Heart left ventricle (tissue), 16 donors: Measurements from ENCODE around the gene NRBF2. TPM values are rescaled to one million over a fixed set of nuclear protein-coding genes. Genes with fewer than 3 reads are reported as not detected.

Experiments
- ATAC-seq, 4 donors: fragments of 200-7000 bp; cut with Tn5 transposase; one replicate each; pipeline ENCODE4 v1.9.1; 2020 to 2022; ENCODE audit warnings: moderate library complexity in 4 of 4, mild to moderate bottlenecking in 3 of 4, moderate number of reproducible peaks in 1 of 4
- DNase-seq, 5 donors: peaks; one replicate each; pipeline ENCODE4 v3.0.0-alpha.2; 2020
- H3K27ac ChIP-seq, 12 donors: fragments of 200-600 bp; sonication (generic) in 4 of 12; one replicate each; pipeline versions ENCODE4 v1.5.0 to v1.8.0; 2016 to 2022; ENCODE audit warnings: mild to moderate bottlenecking in 2 of 12
- H3K27me3 ChIP-seq, 9 donors: fragments of 200-600 bp; sonication (generic) in 2 of 9; one replicate each; pipeline versions ENCODE4 v1.5.1 to v1.8.0; 2016 to 2022; ENCODE audit warnings: mild to moderate bottlenecking in 3 of 9
- H3K36me3 ChIP-seq, 9 donors: fragments of 200-600 bp; sonication (generic) in 2 of 9; one replicate each; pipeline versions ENCODE4 v1.5.0 to v1.8.0; 2018 to 2022; ENCODE audit warnings: mild to moderate bottlenecking in 2 of 9
- H3K4me1 ChIP-seq, 12 donors: fragments of 200-600 bp; sonication (generic) in 4 of 12; one replicate each; pipeline versions ENCODE4 v1.5.0 to v1.8.0; 2016 to 2022; ENCODE audit warnings: mild to moderate bottlenecking in 3 of 12
- H3K4me3 ChIP-seq, 12 donors: fragments of 200-600 bp; sonication (generic) in 4 of 12; one replicate each; pipeline versions ENCODE4 v1.5.0 to v1.8.0; 2017 to 2022; ENCODE audit warnings: mild to moderate bottlenecking in 9 of 12, moderate library complexity in 4 of 12
- H3K9me3 ChIP-seq, 12 donors: fragments of 200-600 bp; sonication (generic) in 4 of 12; one replicate each; pipeline versions ENCODE4 v1.5.0 to v1.8.0; 2016 to 2022; ENCODE audit warnings: mild to moderate bottlenecking in 1 of 12
- POLR2A ChIP-seq, 2 donors: fragments of 450-650 bp; IDR thresholded peaks; one replicate each; pipeline ENCODE4 v1.6.1; 2017; ENCODE audit warnings: antibody characterized with exemption in 2 of 2, mild to moderate bottlenecking in 2 of 2, moderate library complexity in 2 of 2
- WGBS, 4 donors: extraction: QIAGEN DNeasy Blood & Tissue Kit in 2 of 4; methylation state at CpG; one replicate each; pipeline versions ENCODE4 v1.1.5 to v1.1.7; 2013 to 2018; 5-methylcytosine and 5-hydroxymethylcytosine counted together
- intact Hi-C, 10 donors: fragments of 100-400 bp; cut with DNase I; formaldehyde crosslinking; loops; one replicate each; pipeline versions ENCODE4 v1.11.1 to v1.14.2; 2022
- polyA plus RNA-seq, 2 donors: library from polyadenylated mRNA; stranded (reverse); fragments of 200-250 nt; gene quantifications; one replicate each; pipeline ENCODE4 v1.2.3, GENCODE V29; 2013
- total RNA-seq, 9 donors: library from RNA; depleted of rRNA in 2 of 9; stranded (reverse); fragments of >200 nt in 2 of 9; fragmentation: NEBNext Ultra II Directional in 3 of 9; extraction: Animal tissue kit (Norgen Biotek cat#: 25700) in 3 of 9; gene quantifications; one replicate each; pipeline versions ENCODE4 v1.1.0 to v1.2.4, GENCODE V29; 2016 to 2023
- TF ChIP-seq, protein P1 (sequence below), 12 donors: fragments of 200-600 bp; sonication (generic) in 4 of 12; IDR thresholded peaks; one replicate each; pipeline versions ENCODE4 v1.5.0 to v1.8.0; 2018 to 2022; ENCODE audit warnings: antibody characterized with exemption in 12 of 12, mild to moderate bottlenecking in 5 of 12
- donor health status: ischemic (EF 13 %, LVEDD 7.1; RV severe dilation, severe dysfunction).
- donor health status: healthy with polysubstance abuse.
- donor health status: DM: no; HTN: yes; CAD: no.
- donor health status: DM: no; HTN: no; CAD: no.
- donor health status: ischemic (EF 25% LVEDD 6.9; RV normal size, moderate dysfunction).
- donor health status: ischemic (EF 25% LVEDD 5.7; RV mildly dilated, moderate dysfunction).
- donor health status: healthy.
- donor health status: DM: yes; HTN: yes; CAD: no.
- donor health status: ischemic (EF 35%, LVEDD 5.7; RV mildly dilated, moderate dysfunction).
- donor health status: nonischemic (EF 11% LVEDD 7.7; RV severe dilation, severe dysfunction).
- donor health status: DM: yes; HTN: yes; CAD: no.
- donor health status: PGD.
- donor health status: ischemic (EF 29% LVEDD 5.4; RV normal size, mild dysfunction).
- donor health status: nonischemic (EF 23%, LVEDD 6.1; RV moderate dilation, normal function).

Gene NRBF2
- total and polyA plus RNA-seq, 11 donors, result 2.7 to 18.3 (median 10.7) TPM

DNA sequence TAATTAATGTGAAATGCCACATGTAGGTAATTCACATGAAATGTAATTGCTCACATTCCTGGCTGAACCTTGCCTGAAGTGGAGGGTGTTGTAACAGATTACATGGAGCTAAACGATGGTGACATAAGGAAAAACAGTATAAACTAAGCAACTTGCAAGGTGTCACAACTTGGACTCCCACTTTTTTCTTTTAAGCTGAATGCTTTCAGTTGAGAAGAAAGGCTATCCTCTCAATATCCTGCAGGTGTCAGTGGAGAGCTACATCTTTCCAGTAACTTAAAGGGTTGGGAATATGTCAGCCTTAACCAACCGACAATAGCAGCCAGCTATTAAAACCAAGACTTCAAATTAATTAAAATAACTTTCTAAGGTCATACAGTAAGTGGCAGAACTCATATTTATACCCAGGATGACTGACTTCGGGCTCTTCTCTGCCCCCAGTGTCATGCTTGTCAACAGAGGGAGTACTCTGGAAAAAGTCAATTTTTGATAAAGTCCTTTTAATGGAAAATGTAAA is 33.7 kb downstream of the NRBF2 start:
- ATAC-seq (peak; percentile 47 to 72 (median 68)), DNase-seq (peak in 1 of 5 donors; percentile 32)
- intact Hi-C loops, result loop anchor here (1.0 to 10.0 kb wide), 19 partner anchors 44 to 658 kb away; no protein-coding TSS in a partner anchor
- H3K4me3 ChIP-seq, result no peak overlapping the region
- TF ChIP-seq, protein P1, sequence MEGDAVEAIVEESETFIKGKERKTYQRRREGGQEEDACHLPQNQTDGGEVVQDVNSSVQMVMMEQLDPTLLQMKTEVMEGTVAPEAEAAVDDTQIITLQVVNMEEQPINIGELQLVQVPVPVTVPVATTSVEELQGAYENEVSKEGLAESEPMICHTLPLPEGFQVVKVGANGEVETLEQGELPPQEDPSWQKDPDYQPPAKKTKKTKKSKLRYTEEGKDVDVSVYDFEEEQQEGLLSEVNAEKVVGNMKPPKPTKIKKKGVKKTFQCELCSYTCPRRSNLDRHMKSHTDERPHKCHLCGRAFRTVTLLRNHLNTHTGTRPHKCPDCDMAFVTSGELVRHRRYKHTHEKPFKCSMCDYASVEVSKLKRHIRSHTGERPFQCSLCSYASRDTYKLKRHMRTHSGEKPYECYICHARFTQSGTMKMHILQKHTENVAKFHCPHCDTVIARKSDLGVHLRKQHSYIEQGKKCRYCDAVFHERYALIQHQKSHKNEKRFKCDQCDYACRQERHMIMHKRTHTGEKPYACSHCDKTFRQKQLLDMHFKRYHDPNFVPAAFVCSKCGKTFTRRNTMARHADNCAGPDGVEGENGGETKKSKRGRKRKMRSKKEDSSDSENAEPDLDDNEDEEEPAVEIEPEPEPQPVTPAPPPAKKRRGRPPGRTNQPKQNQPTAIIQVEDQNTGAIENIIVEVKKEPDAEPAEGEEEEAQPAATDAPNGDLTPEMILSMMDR (IDR thresholded peaks at IDR 0.05), result peak; percentile 64 to 92 (median 82)
- no peak for TF ChIP-seq POLR2A (IDR thresholded peaks at IDR 0.05)
- H3K4me1 ChIP-seq, result peaks cover 0 to 37% (median 17%) of the 10 kb centered on the region in 12 donors
- H3K9me3 ChIP-seq, result no peaks in the 10 kb centered on the region
- 8 to 14% (median 8%) methylated on average over 3 of the region's 3 CpGs for WGBS, 4 donors
- H3K36me3 ChIP-seq, result peaks cover 0 to 66% (median 46%) of the 10 kb centered on the region in 9 donors
- H3K27me3 ChIP-seq, result no peaks in the 10 kb centered on the region
- H3K27ac ChIP-seq, result peak overlapping the region in 1 of 12 donors; percentile 0

- Histone ChIP-seq H3K4me3 (no peak overlapping the region), H3K4me1 (peaks cover 0 to 49% (median 16%) of the 10 kb centered on the region in 12 donors), H3K9me3 (no peaks in the 10 kb centered on the region), H3K27ac (peak overlapping the region in 3 of 12 donors; percentile 21 to 59 (median 28)), H3K27me3 (no peaks in the 10 kb centered on the region), H3K36me3 (peaks cover 0 to 77% (median 61%) of the 10 kb centered on the region in 9 donors)
- 62 to 76% (median 68%) methylated on average over 2 of the region's 2 CpGs for whole genome bisulfite sequencing, 4 donors
- intact Hi-C loops, result loop anchor here (2.0 to 10.0 kb wide), 11 partner anchors 458 to 656 kb away; no protein-coding TSS in a partner anchor
- no peak for ATAC-seq
- TF ChIP-seq POLR2A (IDR thresholded peaks at IDR 0.05), result no peak
- TF ChIP-seq, protein P1 (IDR thresholded peaks at IDR 0.05), result no peak
- DNase-seq, result no peak
These were observed 35.8 kb downstream of the NRBF2 start for GRCh38 chr10:63168821-63169462.

DNA sequence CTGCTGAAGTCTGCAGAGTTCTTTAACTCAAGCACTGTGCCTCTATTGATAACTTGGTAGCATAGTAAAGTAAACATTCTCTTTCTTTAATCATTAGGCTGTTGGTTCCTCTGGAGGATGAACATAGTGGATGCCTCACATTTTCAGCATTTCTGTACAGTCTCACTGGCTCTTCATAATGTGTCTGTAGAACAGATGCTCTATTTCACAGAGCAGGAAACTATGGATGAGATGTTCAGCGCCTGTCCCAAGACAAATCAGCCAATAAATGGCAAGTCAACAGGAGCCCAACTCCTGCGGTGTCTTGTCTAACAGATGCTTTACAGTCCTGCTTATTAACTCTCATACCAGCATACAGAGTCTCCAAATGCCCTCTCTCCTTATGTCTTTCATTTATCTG is 36.5 kb downstream of the NRBF2 start:
- WGBS, 4 donors, result 70 to 81% (median 77%) methylated on average over 2 of the region's 2 CpGs
- no peaks in the 10 kb centered on the region for H3K27me3 ChIP-seq
- DNase-seq, result no peak
- intact Hi-C loops, result loop anchor here (2.0 to 10.0 kb wide), 13 partner anchors 38 to 655 kb away; no protein-coding TSS in a partner anchor
- peaks cover 0 to 78% (median 64%) of the 10 kb centered on the region in 9 donors for H3K36me3 ChIP-seq
- TF ChIP-seq, protein P1 (IDR thresholded peaks at IDR 0.05), result no peak
- TF ChIP-seq POLR2A (IDR thresholded peaks at IDR 0.05), result no peak
- no peak for ATAC-seq
- no peaks in the 10 kb centered on the region for H3K9me3 ChIP-seq
- H3K27ac ChIP-seq, result peak overlapping the region in 5 of 12 donors; percentile 0 to 28 (median 13)
- H3K4me1 ChIP-seq, result peaks cover 0 to 51% (median 13%) of the 10 kb centered on the region in 12 donors
- no peak overlapping the region for H3K4me3 ChIP-seq

DNA sequence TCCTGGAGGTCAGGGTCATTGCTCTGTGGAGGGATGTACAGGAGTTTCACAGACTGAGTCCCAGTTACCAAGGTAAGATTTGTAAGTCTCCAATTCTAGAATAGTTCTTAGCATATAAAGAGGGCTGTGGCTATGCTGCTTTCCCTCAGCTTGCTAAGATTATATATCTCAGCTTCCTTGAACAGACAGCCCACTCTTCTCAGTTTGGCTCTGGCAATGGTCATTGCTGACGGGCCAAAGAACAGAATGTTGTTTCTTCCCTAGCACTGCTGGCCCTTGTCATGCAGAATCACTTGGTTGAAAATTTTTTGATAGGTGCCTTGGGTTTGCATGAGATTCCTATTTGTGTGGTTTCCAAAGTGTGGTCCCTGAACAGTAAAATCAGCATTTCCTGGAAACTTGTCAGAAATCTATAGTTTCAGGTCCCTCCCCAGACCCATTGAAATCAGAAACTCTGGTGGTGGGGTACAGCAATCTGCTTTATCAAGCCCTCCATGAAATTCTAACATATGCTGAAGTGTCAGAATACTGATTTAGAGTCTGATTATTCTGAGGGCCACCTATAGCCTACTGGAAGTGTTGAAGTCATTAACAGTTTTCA is 38.2 kb downstream of the NRBF2 start:
- peak in 2 of 4 donors; percentile 23 to 57 for ATAC-seq
- H3K27me3 ChIP-seq, result no peaks in the 10 kb centered on the region
- no peak for DNase-seq
- H3K4me1 ChIP-seq, result peaks cover 0 to 60% (median 13%) of the 10 kb centered on the region in 12 donors
- WGBS, 4 donors, result 44 to 50% (median 45%) methylated on average over 1 of the region's 1 CpG
- intact Hi-C loops, result loop anchor here in 3 of 10 donors (2.0 to 5.0 kb wide), 2 partner anchors 36 to 551 kb away; no protein-coding TSS in a partner anchor
- no peak overlapping the region for H3K4me3 ChIP-seq
- no peak for TF ChIP-seq POLR2A (IDR thresholded peaks at IDR 0.05)
- TF ChIP-seq, protein P1 (IDR thresholded peaks at IDR 0.05), result no peak
- H3K36me3 ChIP-seq, result peaks cover 0 to 84% (median 76%) of the 10 kb centered on the region in 9 donors
- no peaks in the 10 kb centered on the region for H3K9me3 ChIP-seq
- peak overlapping the region in 6 of 12 donors; percentile 1 to 14 (median 10) for H3K27ac ChIP-seq
